ENCODE measurements around the gene CERS6. TPM values are rescaled to one million over a fixed set of nuclear protein-coding genes. Genes with fewer than 3 reads are reported as not detected.
A peak's percentile ranks its signal among the peaks of the same experiment; 100 is the strongest.

CERS6 gene
- polyA plus RNA-seq, 3 donors = 7.6 to 17.7 (median 15.6) TPM

GRCh38 chr2:168478206-168478605 lies 22.1 kb downstream of the CERS6 start:
- peaks cover 100% of the 10 kb centered on the region for H3K79me2 ChIP-seq (ENCODE audit: insufficient read depth, low read length)
- H3K4me1 ChIP-seq (ENCODE audit: control insufficient read depth in 1 of 2, insufficient read depth in 2 of 2, low read length in 2 of 2) = no peaks in the 10 kb centered on the region
- H3K4me2 ChIP-seq (replicated peaks; ENCODE audit: extremely low read depth, low read length, poor library complexity, severe bottlenecking) = no peak overlapping the region
- no peak for TF ChIP-seq CTCF (IDR thresholded peaks at IDR 0.05)
- intact Hi-C loops (cut with micrococcal nuclease) = no loop called here
- H3K9ac ChIP-seq (ENCODE audit: insufficient read depth, low read length, poor library complexity, severe bottlenecking) = no peak overlapping the region
- Mint-ChIP-seq H3K27me3 (ENCODE audit: low read depth in 3 of 3) (no peaks in the 10 kb centered on the region), H3K4me3 (no peak overlapping the region), H3K36me3 (peaks cover 4 to 7% of the 10 kb centered on the region in 2 donors), H3K27ac (peak overlapping the region in 1 of 7 donors; percentile 51), H3K9me3 (no peaks in the 10 kb centered on the region), H3K4me1 (peaks cover 36% of the 10 kb centered on the region)
- WGBS (ENCODE audit: insufficient coverage) = 100% methylated on average over 1 of the region's 1 CpG
- no peak overlapping the region for H3K27ac ChIP-seq (ENCODE audit: low read depth in 1 of 2, low read length in 2 of 2)
- DNase-seq = no peak
- no peaks in the 10 kb centered on the region for H3K9me3 ChIP-seq (replicated peaks in 1 of 2; ENCODE audit: control insufficient read depth in 1 of 2, insufficient read depth in 1 of 2, low read length in 2 of 2)
- H3K27me3 ChIP-seq (ENCODE audit: control insufficient read depth in 2 of 2, insufficient read depth in 2 of 2, low read length in 2 of 2) = no peaks in the 10 kb centered on the region
- H3K36me3 ChIP-seq (replicated peaks in 1 of 2; ENCODE audit: control insufficient read depth in 1 of 2, insufficient read depth in 2 of 2, low read length in 2 of 2) = no peaks in the 10 kb centered on the region
- H3K4me3 ChIP-seq (replicated peaks in 1 of 3; ENCODE audit: low read depth in 2 of 3, low read length in 3 of 3) = no peak overlapping the region
- no peak overlapping the region for H2AFZ ChIP-seq (ENCODE audit: insufficient read depth, low read depth, low read length, poor library complexity, severe bottlenecking)
- H4K20me1 ChIP-seq (ENCODE audit: insufficient read depth, low read length) = peaks cover 79% of the 10 kb centered on the region

- intact Hi-C loops (cut with micrococcal nuclease) = no loop called here
- Mint-ChIP-seq H3K36me3 (peaks cover 3 to 5% of the 10 kb centered on the region in 2 donors), H3K27me3 (ENCODE audit: low read depth in 3 of 3) (no peaks in the 10 kb centered on the region), H3K27ac (no peak overlapping the region), H3K4me1 (peaks cover 40% of the 10 kb centered on the region), H3K9me3 (peaks cover 0 to 1% (median 0%) of the 10 kb centered on the region in 7 donors), H3K4me3 (no peak overlapping the region)
- no peak overlapping the region for H3K4me2 ChIP-seq (replicated peaks; ENCODE audit: extremely low read depth, low read length, poor library complexity, severe bottlenecking)
- no peaks in the 10 kb centered on the region for H3K27me3 ChIP-seq (ENCODE audit: control insufficient read depth in 2 of 2, insufficient read depth in 2 of 2, low read length in 2 of 2)
- H3K27ac ChIP-seq (ENCODE audit: low read depth in 1 of 2, low read length in 2 of 2) = no peak overlapping the region
- peaks cover 100% of the 10 kb centered on the region for H3K79me2 ChIP-seq (ENCODE audit: insufficient read depth, low read length)
- peaks cover 90% of the 10 kb centered on the region for H4K20me1 ChIP-seq (ENCODE audit: insufficient read depth, low read length)
- DNase-seq = no peak
- no peak overlapping the region for H2AFZ ChIP-seq (ENCODE audit: insufficient read depth, low read depth, low read length, poor library complexity, severe bottlenecking)
- 100% methylated on average over 2 of the region's 3 CpGs for WGBS (ENCODE audit: insufficient coverage)
- TF ChIP-seq CTCF (IDR thresholded peaks at IDR 0.05) = no peak
- H3K9ac ChIP-seq (ENCODE audit: insufficient read depth, low read length, poor library complexity, severe bottlenecking) = no peak overlapping the region
- H3K36me3 ChIP-seq (replicated peaks in 1 of 2; ENCODE audit: control insufficient read depth in 1 of 2, insufficient read depth in 2 of 2, low read length in 2 of 2) = no peaks in the 10 kb centered on the region
- no peaks in the 10 kb centered on the region for H3K9me3 ChIP-seq (replicated peaks in 1 of 2; ENCODE audit: control insufficient read depth in 1 of 2, insufficient read depth in 1 of 2, low read length in 2 of 2)
- H3K4me3 ChIP-seq (replicated peaks in 1 of 3; ENCODE audit: low read depth in 2 of 3, low read length in 3 of 3) = no peak overlapping the region
- H3K4me1 ChIP-seq (ENCODE audit: control insufficient read depth in 1 of 2, insufficient read depth in 2 of 2, low read length in 2 of 2) = no peaks in the 10 kb centered on the region
These were observed 24.3 kb downstream of the CERS6 start for GRCh38 chr2:168480356-168480755.
